ENCODE data around the gene SERPINH1. TPM values are rescaled to one million over a fixed set of nuclear protein-coding genes. Genes with fewer than 3 reads are reported as not detected.

SERPINH1 gene
- polyA plus RNA-seq, 3 donors: 1.6 to 4.6 (median 2.1) TPM

DNA sequence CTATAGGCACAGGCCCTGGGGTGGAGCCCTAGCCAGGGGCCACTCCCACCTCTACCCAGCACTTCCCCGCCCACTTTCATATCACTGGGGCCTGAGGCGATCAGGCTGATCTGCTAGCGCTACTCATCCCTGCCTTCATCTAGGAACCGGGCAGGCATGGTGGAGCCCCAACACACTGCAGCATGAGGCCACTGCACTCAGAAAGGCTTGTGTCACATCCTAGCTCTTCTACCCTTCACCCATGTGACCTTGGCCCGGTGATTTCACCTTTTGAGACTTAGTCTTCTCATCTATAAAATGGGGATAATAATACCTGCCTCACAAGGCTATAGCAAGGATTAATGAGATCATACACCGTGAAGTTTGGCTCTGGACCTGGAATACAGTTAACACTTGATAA, 18.2 kb upstream of the SERPINH1 start:
- no peaks in the 10 kb centered on the region for H3K9me3 ChIP-seq (replicated peaks in 1 of 2; ENCODE audit: control insufficient read depth in 1 of 2, insufficient read depth in 1 of 2, low read length in 2 of 2)
- H3K27me3 Mint-ChIP-seq (ENCODE audit: low read depth in 3 of 3): peaks cover 2 to 5% (median 5%) of the 10 kb centered on the region in 3 donors
- H3K27ac ChIP-seq (ENCODE audit: low read depth in 1 of 2, low read length in 2 of 2): no peak overlapping the region
- no peak overlapping the region for H3K4me3 ChIP-seq (replicated peaks in 1 of 3; ENCODE audit: low read depth in 2 of 3, low read length in 3 of 3)
- H3K9me3 Mint-ChIP-seq: peaks cover 0 to 1% (median 0%) of the 10 kb centered on the region in 7 donors
- H3K27me3 ChIP-seq (ENCODE audit: control insufficient read depth in 2 of 2, insufficient read depth in 2 of 2, low read length in 2 of 2): no peaks in the 10 kb centered on the region
- DNase-seq: no peak
- H3K4me1 Mint-ChIP-seq: no peaks in the 10 kb centered on the region
- H4K20me1 ChIP-seq (ENCODE audit: insufficient read depth, low read length): no peaks in the 10 kb centered on the region
- intact Hi-C loops (cut with micrococcal nuclease): no loop called here
- no peaks in the 10 kb centered on the region for H3K36me3 ChIP-seq (replicated peaks in 1 of 2; ENCODE audit: control insufficient read depth in 1 of 2, insufficient read depth in 2 of 2, low read length in 2 of 2)
- no peaks in the 10 kb centered on the region for H3K79me2 ChIP-seq (ENCODE audit: insufficient read depth, low read length)
- no peak overlapping the region for H2AFZ ChIP-seq (ENCODE audit: insufficient read depth, low read depth, low read length, poor library complexity, severe bottlenecking)
- no peak overlapping the region for H3K9ac ChIP-seq (ENCODE audit: insufficient read depth, low read length, poor library complexity, severe bottlenecking)
- H3K4me3 Mint-ChIP-seq: no peak overlapping the region
- no peaks in the 10 kb centered on the region for H3K4me1 ChIP-seq (ENCODE audit: control insufficient read depth in 1 of 2, insufficient read depth in 2 of 2, low read length in 2 of 2)
- TF ChIP-seq, protein P1, sequence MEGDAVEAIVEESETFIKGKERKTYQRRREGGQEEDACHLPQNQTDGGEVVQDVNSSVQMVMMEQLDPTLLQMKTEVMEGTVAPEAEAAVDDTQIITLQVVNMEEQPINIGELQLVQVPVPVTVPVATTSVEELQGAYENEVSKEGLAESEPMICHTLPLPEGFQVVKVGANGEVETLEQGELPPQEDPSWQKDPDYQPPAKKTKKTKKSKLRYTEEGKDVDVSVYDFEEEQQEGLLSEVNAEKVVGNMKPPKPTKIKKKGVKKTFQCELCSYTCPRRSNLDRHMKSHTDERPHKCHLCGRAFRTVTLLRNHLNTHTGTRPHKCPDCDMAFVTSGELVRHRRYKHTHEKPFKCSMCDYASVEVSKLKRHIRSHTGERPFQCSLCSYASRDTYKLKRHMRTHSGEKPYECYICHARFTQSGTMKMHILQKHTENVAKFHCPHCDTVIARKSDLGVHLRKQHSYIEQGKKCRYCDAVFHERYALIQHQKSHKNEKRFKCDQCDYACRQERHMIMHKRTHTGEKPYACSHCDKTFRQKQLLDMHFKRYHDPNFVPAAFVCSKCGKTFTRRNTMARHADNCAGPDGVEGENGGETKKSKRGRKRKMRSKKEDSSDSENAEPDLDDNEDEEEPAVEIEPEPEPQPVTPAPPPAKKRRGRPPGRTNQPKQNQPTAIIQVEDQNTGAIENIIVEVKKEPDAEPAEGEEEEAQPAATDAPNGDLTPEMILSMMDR (IDR thresholded peaks at IDR 0.05): no peak
- 95% methylated on average over 5 of the region's 6 CpGs for WGBS (ENCODE audit: insufficient coverage)
- H3K27ac Mint-ChIP-seq: no peak overlapping the region
- H3K36me3 Mint-ChIP-seq: no peaks in the 10 kb centered on the region
- H3K4me2 ChIP-seq (replicated peaks; ENCODE audit: extremely low read depth, low read length, poor library complexity, severe bottlenecking): no peak overlapping the region

GRCh38 chr11:75547177-75547576, 14.9 kb upstream of the SERPINH1 start:
- no peaks in the 10 kb centered on the region for H3K9me3 ChIP-seq (replicated peaks in 1 of 2; ENCODE audit: control insufficient read depth in 1 of 2, insufficient read depth in 1 of 2, low read length in 2 of 2)
- no peak overlapping the region for H3K27ac Mint-ChIP-seq
- intact Hi-C loops (cut with micrococcal nuclease): no loop called here
- no peak overlapping the region for H3K9ac ChIP-seq (ENCODE audit: insufficient read depth, low read length, poor library complexity, severe bottlenecking)
- no peaks in the 10 kb centered on the region for H3K36me3 Mint-ChIP-seq
- H2AFZ ChIP-seq (ENCODE audit: insufficient read depth, low read depth, low read length, poor library complexity, severe bottlenecking): no peak overlapping the region
- no peak overlapping the region for H3K4me3 Mint-ChIP-seq
- H3K4me1 ChIP-seq (ENCODE audit: control insufficient read depth in 1 of 2, insufficient read depth in 2 of 2, low read length in 2 of 2): no peaks in the 10 kb centered on the region
- peaks cover 4 to 11% (median 5%) of the 10 kb centered on the region in 3 donors for H3K27me3 Mint-ChIP-seq (ENCODE audit: low read depth in 3 of 3)
- H3K4me2 ChIP-seq (replicated peaks; ENCODE audit: extremely low read depth, low read length, poor library complexity, severe bottlenecking): no peak overlapping the region
- H4K20me1 ChIP-seq (ENCODE audit: insufficient read depth, low read length): no peaks in the 10 kb centered on the region
- peaks cover 0 to 1% (median 0%) of the 10 kb centered on the region in 7 donors for H3K9me3 Mint-ChIP-seq
- no CpG with 5 or more reads among the region's 1 CpG for WGBS (ENCODE audit: insufficient coverage)
- DNase-seq: no peak
- no peak overlapping the region for H3K4me3 ChIP-seq (replicated peaks in 1 of 3; ENCODE audit: low read depth in 2 of 3, low read length in 3 of 3)
- no peaks in the 10 kb centered on the region for H3K36me3 ChIP-seq (replicated peaks in 1 of 2; ENCODE audit: control insufficient read depth in 1 of 2, insufficient read depth in 2 of 2, low read length in 2 of 2)
- H3K4me1 Mint-ChIP-seq: no peaks in the 10 kb centered on the region
- no peak overlapping the region for H3K27ac ChIP-seq (ENCODE audit: low read depth in 1 of 2, low read length in 2 of 2)
- H3K79me2 ChIP-seq (ENCODE audit: insufficient read depth, low read length): no peaks in the 10 kb centered on the region
- no peaks in the 10 kb centered on the region for H3K27me3 ChIP-seq (ENCODE audit: control insufficient read depth in 2 of 2, insufficient read depth in 2 of 2, low read length in 2 of 2)
- TF ChIP-seq, protein P1 (IDR thresholded peaks at IDR 0.05): no peak
